NCI-H748 treated with DMSO at 0.1 percent for 48 hours (cell line): ENCODE measurements around the gene DLX5.

Experiments used
- DNase-seq: peaks from one replicate; lab custom pipeline; 2025; lab: John Stamatoyannopoulos, UW

Gene DLX5

DNA sequence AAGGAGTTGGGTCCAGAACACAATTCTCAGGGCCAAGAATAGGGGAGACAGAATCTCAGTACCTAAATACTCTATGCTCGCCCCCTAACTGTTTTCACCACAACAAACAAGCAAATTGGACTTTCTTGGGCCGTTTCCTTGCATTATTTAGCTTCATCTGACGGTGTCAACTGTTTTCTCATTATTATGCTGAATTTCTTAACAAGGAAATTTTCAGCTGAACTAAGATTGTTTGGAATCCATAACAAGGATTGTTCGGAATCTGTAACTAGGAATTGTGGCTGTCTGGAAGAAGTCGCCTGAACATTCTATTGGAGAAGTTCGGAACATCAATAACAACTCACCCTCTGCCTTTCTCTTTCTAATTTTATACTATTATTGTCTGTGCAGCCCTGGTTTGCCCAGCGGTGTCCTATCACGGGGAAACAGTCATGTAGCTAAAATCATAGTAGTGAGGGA, 34.7 kb downstream of the DLX5 start:
- DNase-seq: no peak

DNA sequence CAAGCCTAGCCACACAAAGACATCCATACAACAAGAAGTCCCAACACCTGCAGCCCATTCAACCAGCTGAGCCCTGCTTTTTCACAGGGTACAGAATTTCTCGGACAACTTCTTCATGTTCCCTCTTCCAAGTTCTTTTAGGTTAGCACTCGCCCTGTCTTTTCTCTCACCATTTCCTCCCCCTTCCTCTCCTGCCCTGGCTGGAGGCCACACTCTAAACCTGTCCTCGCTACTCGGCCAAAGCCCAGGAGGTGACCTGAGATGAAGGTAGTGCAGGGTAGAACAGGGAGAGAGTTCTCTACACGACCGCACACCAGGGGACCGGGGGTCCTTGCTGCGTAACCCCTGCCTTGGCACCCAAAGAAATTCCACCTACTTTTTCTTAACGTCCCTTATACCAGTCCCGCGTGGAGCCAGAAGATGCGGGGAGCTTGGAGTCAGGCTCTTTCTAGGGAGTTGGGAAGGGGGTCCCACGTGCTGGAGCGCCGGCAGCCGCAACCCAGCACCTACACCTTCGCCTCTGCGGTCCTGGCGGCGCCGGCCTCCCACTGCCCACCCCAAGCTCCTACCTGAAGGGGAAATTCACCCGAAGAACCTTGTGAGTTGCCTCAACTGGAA, 35.3 kb downstream of the DLX5 start:
- DNase-seq: no peak

DNA sequence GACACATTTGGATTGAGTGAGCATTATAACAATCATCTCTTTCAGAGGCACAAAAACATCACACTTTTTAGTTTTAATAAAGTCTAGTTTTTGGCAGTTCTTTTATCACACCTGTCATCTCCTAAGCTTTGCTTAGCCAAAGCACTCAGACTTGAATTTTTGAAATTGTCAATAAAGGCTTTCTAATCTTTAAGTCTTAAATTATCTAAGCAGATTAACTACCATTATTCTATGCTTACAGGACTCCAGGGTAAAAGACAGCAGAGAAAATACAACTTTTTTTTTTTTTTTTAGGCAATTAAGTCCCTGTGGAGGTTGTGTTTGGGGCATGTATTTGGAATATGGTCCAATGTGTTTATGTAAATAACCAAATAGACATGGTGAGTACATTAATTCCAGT, 36.9 kb downstream of the DLX5 start:
- no peak for DNase-seq

DNA sequence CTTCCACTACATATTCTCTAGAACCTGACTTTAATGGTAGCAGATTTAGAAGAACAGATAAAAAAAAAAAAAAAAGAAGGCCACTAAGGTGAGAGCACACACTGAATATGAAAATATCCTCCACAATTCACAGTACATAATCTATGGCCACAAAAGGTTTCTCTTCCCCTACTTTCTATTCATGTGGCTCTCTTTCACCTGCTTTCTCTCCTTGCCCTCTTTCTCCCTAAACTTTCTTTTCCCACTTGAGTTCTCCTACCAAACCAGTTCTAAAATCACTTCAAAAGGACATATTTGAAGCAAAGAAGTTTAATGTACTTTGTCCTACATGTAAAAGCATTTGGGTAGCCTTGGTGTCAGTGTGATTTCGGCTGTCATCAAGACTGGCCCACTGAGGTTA, 37.7 kb downstream of the DLX5 start:
- DNase-seq: no peak

DNA sequence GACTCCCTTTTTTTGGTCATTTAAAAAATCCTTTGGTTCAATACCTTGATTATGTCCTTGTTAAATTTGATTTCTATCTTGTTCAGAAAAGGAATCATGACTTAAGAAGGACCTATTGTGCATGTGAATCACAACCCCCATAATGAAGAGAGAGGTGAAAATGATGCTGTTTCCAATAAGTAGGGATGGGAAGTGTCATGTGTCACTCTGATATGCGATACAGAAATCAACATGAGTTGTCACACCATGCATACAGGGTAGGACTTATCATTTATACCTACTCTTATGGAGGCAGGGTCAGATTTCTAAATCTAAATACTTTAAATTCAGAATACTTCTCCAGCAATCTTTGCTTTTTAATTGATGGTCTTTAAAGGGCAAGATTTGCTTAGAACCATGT, 38.6 kb downstream of the DLX5 start:
- DNase-seq: no peak

DNA sequence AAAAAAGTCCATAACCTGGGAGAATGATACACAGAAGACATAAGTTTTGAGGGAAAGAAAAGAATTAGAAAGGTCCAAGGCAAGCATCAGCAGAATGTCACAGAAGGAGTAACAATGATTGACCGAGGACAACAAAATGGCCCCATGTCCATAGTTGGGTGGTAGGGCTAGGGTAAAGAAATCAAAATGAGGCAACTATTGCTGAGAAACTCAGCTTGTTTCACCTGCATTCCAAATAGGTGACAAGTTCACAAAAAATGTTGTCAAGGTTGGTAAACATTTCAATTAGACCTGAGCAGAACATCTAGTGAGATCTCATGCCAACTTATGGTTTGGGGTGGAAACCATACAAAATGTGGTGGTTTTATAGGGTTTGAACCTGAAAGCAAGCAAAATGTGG, 42.0 kb downstream of the DLX5 start:
- no peak for DNase-seq

DNA sequence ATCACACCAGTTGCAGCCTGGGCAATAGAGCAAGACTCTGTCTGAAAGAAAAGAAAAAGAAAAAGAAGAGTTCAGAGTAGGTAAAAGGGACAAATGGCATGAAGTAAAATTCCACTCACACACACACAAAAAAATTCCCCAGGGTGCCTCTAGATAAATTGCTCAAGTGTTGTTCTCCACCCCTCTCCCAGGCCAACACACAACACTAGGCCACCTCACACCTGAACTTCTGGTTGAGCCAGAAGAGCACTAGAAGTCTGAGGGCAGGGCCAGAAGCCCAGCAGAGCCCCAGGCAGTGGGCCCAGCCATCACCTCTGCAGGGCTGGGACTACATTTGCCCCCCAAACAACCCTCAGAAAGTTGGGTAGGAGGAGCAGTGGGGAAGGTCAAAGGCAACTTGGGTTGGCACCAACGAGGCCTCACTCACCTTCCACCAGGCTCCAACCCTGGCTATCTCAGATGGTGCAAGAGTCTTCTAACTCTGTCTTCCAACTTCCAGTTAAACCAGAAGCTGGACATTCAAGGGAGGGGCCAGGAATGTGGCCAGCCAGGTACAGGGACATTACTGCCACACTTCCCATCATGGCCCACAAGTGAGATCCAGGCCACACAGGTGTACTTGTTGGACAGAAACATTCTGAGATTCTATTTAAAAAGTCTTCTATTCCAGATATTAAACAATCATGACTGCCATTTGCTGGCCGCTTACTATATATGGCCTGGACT, 44.9 kb downstream of the DLX5 start:
- DNase-seq: no peak

DNA sequence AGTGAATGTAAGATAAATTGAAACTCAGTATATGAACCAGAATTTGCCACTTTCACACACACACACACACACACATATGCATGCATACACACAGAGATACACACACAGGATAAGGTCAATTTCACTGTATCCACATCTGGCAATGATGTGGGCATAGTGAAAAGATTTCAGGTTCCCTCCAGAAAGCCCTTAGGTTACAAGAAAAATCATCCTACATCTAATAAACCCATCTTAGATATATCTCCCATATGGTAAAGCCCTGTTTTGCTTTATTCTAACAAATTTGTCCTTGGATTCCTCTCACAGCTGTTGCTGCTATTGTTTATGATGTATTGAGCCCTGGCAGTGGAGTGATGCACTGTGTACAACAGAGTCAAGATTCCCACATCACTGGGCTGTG, 47.2 kb downstream of the DLX5 start:
- DNase-seq: no peak

DNA sequence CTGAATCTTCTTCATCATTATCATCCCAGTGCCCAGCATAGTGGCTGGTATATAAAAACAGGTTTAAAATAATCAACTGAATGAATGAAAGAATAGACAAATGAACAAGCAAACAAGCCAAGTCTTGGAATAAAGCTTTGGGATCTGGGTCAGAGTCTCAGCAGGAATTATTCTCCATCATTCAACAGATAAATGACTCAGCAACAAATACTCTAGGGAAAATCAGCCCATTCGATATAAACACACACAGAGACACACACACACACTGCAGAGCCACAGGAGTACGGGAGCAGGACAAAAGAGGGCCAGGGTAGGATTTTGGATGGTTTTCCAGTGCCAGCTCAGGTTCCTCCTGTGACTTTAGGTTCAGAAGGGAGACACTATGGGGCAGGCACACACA, 48.5 kb downstream of the DLX5 start:
- DNase-seq: no peak

DNA sequence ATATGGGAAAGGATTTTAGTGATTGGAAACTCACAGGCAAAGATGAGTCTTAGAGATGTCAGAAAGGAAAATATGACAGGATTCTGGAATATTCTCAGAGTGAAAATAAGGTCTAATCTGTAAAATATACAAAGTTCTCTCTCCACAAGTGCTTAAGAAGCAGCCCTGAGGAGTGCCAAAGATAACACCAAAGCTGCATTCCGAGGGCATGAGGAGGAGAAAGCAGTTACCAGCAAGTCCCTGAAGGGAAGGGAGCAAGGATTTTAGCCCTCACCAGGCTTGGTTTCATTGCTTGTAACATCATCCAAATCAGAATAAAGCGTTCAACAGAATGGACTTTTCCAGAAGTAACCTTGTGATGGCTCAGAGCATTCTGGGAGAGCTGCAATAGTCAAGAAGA, 50.6 kb downstream of the DLX5 start:
- no peak for DNase-seq

DNA sequence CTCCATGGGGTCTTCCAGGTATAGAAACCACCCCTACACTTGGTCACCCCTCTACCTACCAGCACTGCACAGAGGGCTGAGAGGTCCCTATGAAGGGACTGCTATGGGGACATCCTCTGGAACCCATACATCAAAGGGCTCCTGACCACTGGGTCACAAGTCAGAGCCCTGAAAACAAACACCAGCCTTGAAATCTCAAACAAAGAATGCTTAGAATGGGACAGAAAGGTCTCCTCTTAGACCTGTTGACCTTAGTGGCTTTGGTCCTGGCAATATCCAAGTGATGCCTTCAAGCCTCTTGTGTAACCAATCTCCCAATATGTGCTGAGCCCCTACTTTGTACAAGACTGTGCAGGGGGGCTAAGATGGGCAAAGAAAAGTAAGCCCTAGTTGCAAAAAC, 53.9 kb downstream of the DLX5 start:
- no peak for DNase-seq
